Activated CD4-positive, alpha-beta T cell treated with anti-CD3 and anti-CD28 coated beads, Interleukin-2, amount 10 ng/mL, durations not matched to agents 24 days and 14 days (primary cell): Measurements from ENCODE around the gene BTF3L4. TPM values are rescaled to one million over a fixed set of nuclear protein-coding genes. Genes with fewer than 3 reads are reported as not detected.
"Not testable (repeated sequence)": the region's sequence is repeated elsewhere in the genome, so short reads cannot be mapped to it uniquely, and the experiment has no call there.

Experiments
- DNase-seq: peaks from one replicate; pipeline ENCODE4 v3.0.0; 2022
- H3K27ac Mint-ChIP-seq: one replicate; pipeline ENCODE4 v1.8.0; 2022; ENCODE audit warnings: mild to moderate bottlenecking, mixed read lengths
- H3K27me3 Mint-ChIP-seq: one replicate; pipeline ENCODE4 v1.8.0; 2022; ENCODE audit warnings: mixed read lengths
- H3K36me3 Mint-ChIP-seq: one replicate; pipeline ENCODE4 v1.8.0; 2022; ENCODE audit warnings: low read depth, mild to moderate bottlenecking, mixed read lengths
- H3K4me1 Mint-ChIP-seq: one replicate; pipeline ENCODE4 v1.8.0; 2021; ENCODE audit warnings: mixed read lengths
- H3K4me3 Mint-ChIP-seq: one replicate; pipeline ENCODE4 v1.8.0; 2022; ENCODE audit warnings: mild to moderate bottlenecking, moderate library complexity, mixed read lengths
- H3K9me3 Mint-ChIP-seq: one replicate; pipeline ENCODE4 v1.8.0; 2021; ENCODE audit warnings: mixed read lengths
- intact Hi-C: fragments of 100-400 bp; cut with micrococcal nuclease; formaldehyde crosslinking; loops from one replicate; pipeline ENCODE4 v1.15.1; 2023
- total RNA-seq: library from RNA; stranded (reverse); gene quantifications from 2 replicates; pipeline ENCODE4 v1.2.3, GENCODE V29; 2022

Gene BTF3L4
- total RNA-seq: 48.0 and 50.0 TPM in 2 replicates

DNA sequence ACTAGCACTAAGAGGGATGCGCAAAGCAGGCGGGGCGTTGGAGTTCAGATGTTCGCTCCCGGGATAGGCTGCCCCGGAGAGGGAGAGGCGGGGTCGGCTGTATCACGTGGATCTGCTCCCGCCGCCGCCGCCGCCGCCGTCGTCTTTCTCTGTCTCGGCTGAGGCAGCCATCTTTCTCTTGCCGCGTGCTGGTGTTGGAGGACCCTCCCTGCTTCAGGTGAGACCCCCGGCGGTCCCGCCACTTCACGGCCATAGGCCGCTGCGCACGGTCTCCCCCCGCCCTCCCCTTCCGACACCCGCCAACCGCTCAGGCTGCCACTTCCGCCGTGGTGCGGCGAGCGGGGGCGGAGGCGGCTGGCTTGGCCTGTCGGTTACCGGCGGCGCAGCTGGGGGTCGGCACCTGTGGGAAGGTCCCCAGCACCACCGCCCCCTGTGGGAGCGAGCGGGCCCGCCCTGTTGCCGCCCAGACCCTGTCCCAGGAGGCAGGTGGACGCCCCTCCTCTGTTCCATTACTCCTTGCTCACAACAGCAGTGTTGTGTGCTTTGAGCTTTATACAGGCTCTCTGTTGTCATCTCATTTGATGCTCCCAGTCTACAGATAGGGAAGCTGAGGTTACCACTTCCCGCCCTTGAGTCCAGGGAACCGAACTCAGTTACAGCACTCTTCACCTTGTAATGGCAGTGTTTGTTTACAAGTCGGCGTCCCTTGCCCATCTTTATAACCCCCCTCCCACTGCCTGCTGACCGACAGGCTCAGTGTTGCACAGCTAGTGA is at the start of gene BTF3L4:
Gene BTF3L4, plus strand, starts transcription at position 133 of the 774 bp plus-strand sequence. CDS start 3,553 bp downstream, outside the sequence.
- Mint-ChIP-seq H3K4me3 (peak within 1 kb of the TSS; percentile 92), H3K9me3 (no peaks in the 10 kb centered on the region), H3K36me3 (peaks cover 39% of the 10 kb centered on the region), H3K27ac (peak within 1 kb of the TSS; percentile 100), H3K4me1 (peaks cover 46% of the 10 kb centered on the region), H3K27me3 (no peaks in the 10 kb centered on the region)
- DNase-seq: peak; percentile 98
- intact Hi-C loops: loop anchor here (1.0 to 10.0 kb wide), 11 partner anchors 23 to 1271 kb away; partner anchors contain the start of genes CC2D1B, ECHDC2, EPS15 and GPX7

DNA sequence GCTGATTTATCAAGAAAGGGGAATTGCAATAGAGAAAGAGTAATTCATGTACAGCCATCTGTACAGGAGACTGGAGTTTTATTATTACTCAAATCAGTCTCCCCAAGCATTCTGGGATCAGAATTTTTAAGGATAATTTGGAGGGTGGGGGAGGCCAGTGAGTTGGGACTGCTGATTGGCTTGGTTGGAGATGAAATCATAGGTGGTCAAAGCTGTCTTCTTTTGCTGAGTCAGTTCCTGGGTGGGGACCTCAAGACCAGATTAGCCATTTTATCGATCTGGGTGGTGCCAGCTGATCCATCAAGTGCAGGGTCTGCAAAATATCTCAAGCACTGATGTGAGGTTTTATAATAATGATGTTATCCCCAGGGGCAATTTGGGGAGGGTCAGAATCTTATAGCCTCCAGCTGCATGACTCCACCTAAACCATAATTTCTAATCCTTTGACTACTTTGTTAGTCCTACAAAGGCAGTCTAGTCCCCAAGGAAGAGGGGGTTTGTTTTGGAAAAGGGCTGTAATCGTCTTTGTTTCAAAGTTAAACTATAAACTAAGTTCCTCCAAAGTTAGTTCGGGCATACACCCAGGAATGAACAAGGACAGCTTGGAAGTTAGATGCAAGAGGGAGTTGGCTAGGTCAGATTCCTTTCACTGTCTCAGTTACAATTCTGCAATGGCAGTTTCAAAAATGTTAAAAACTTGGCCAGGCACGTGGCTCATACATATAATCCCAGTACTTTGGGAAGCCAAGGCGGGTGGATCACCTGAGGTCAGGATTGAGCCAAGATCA is 48.7 kb upstream of the BTF3L4 start:
- no peaks in the 10 kb centered on the region for H3K36me3 Mint-ChIP-seq
- H3K27ac Mint-ChIP-seq: no peak overlapping the region
- no peaks in the 10 kb centered on the region for H3K9me3 Mint-ChIP-seq
- intact Hi-C loops: no loop called here
- no peak overlapping the region for H3K4me3 Mint-ChIP-seq
- peaks cover 28% of the 10 kb centered on the region for H3K27me3 Mint-ChIP-seq
- no peak for DNase-seq
- H3K4me1 Mint-ChIP-seq: no peaks in the 10 kb centered on the region

DNA sequence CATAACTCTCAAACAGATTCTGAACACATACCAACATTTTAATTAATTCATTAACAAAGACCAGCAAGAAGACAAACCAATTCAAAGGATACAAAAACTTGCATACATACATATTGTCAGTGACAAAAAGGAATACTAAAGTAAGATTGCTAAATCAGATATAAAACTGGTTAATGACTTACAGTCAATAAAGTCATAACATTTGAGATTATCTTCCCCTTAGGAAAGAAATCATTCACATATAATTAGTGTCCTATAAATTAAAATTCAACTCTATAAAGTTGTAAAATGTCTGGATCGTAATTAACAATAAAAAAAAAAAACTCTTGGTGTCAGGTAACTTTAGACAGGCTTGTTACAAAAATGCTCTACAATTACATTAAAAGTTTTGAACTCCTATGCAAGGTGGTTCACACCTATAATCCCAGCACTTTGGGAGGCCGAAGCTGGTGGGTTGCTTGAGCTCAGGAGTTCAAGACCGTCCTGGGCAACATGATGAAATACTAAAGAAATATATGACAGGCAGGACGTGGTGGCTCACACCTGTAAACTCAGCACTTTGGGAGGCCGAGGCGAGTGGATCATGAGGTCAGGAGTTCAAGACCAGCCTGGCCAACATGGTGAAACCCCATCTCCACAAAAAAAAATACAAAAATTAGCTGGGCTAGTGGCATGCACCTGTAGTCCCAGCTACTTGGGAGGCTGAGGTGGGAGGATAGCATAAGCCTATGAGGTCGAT is 47.9 kb upstream of the BTF3L4 start:
- no peak overlapping the region for H3K27ac Mint-ChIP-seq
- no peaks in the 10 kb centered on the region for H3K4me1 Mint-ChIP-seq
- intact Hi-C loops: no loop called here
- no peaks in the 10 kb centered on the region for H3K36me3 Mint-ChIP-seq
- H3K27me3 Mint-ChIP-seq: peaks cover 28% of the 10 kb centered on the region
- no peak overlapping the region for H3K4me3 Mint-ChIP-seq
- H3K9me3 Mint-ChIP-seq: no peaks in the 10 kb centered on the region
- DNase-seq: no peak

DNA sequence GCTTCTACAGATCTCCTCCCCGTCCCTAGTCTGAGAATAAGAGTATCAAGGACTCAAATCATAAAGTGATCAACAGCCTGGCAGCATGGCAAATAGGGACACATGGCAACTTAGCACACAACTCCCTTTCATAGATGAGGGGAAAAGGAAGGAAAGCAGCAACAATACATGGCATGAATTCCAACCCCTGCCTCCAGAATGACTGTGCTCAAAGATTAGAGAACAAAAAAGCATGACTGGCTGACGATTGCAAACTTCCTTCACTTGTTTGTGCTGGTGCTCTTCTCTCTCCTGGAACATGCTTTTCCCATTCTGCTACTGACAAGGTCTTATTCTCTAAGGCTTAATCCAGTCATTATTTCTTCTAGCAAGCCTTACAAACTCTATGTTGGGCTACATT is 34.0 kb upstream of the BTF3L4 start:
- Mint-ChIP-seq H3K36me3 (peaks cover 50% of the 10 kb centered on the region), H3K27ac (no peak overlapping the region), H3K4me3 (no peak overlapping the region), H3K4me1 (no peaks in the 10 kb centered on the region), H3K27me3 (no peaks in the 10 kb centered on the region), H3K9me3 (no peaks in the 10 kb centered on the region)
- intact Hi-C loops: no loop called here
- no peak for DNase-seq

DNA sequence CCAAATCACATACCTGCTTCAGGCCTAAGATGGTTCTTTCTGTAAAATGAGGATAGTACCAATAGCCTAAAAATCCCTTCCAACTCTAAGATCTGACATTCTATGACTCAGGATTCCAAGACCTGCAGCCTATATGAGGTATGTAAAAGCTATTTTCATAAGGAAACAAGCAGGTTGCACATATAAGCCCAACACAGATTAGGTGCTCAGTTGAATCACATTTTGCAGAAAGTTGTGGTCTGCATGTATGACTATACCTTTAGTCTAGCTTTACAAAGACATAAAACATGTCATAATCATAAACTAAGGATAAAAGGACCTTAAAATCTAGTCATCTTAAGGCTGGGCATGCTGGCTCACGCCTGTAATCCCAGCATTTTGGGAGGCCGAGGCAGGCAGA is 29.8 kb upstream of the BTF3L4 start:
- Mint-ChIP-seq H3K4me1 (peaks cover 10% of the 10 kb centered on the region), H3K27ac (no peak overlapping the region), H3K9me3 (no peaks in the 10 kb centered on the region), H3K4me3 (no peak overlapping the region), H3K27me3 (no peaks in the 10 kb centered on the region), H3K36me3 (peaks cover 51% of the 10 kb centered on the region)
- intact Hi-C loops: no loop called here
- no peak for DNase-seq

DNA sequence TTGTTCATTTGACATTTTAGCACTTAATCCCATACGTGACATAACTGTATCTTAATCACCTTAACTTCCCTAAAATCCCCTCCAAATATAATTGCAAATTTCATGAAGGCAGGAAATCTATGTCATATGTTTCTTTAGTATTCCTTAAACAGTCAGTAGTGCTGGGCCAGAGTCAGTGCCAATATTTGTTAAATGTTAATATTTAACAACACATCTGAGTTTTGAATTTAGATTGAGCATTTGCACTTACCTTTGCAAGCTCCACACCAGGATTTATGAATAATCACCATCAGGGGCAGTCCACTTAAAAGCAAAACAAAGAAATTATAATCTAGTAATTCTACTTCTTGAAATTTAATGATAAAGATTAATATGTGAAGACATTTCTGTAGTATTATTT is 27.8 kb upstream of the BTF3L4 start:
- Mint-ChIP-seq H3K4me1 (peaks cover 22% of the 10 kb centered on the region), H3K27ac (no peak overlapping the region), H3K4me3 (no peak overlapping the region), H3K36me3 (peaks cover 57% of the 10 kb centered on the region), H3K27me3 (no peaks in the 10 kb centered on the region), H3K9me3 (no peaks in the 10 kb centered on the region)
- intact Hi-C loops: no loop called here
- DNase-seq: no peak

DNA sequence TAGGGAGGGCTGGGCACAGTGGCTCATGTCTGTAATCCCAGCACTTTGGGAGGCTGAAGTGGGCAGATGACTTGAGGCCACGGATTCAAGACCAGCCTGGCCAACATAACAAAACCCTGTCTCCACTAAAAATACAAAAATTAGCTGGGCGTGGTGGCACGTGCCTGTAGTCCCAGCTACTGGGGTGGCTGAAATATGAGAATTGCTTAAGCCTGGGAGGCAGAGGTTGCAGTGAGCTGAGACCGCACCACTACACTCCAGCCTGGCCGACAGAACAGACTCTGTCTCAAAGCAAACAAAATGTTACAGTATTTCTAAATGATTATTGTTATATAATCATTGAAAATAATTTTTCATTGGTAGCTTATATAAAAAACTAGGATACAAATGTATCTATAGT is 27.3 kb upstream of the BTF3L4 start:
- H3K36me3 Mint-ChIP-seq: peaks cover 54% of the 10 kb centered on the region
- not testable (repeated sequence) for H3K9me3 Mint-ChIP-seq

DNA sequence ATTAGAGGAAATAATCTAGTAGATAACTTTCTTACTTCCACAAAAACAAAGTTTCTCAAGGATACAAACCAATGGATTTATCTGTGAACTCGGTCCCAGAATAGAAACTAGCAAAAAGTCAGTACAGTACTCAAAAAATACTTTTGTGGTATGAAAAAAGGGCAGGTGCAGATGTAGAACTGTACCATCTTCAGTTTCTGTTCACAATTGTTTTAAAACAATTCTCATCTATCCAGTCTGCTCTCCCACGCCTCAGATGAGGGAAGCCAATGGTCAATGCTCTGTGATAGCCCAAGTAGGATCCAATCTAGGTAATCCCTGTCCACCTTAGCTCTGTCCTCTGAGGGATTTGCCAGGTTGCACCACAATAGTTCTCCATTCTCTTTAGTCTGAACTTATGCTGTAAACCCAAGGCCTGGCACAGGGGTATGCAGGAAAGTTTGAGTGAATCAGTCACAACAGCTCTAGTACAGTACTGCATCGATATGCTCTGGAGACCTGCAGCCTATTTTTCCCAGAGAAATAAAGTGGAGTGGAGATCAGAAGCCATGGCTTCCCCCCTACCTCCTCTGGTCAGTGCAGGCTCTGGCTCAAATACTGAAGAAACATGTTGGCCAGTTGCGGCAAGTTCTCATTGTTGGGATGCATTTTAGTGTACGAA is 23.8 kb upstream of the BTF3L4 start:
- Mint-ChIP-seq H3K4me3 (peak overlapping the region; percentile 95), H3K4me1 (peaks cover 30% of the 10 kb centered on the region), H3K36me3 (peaks cover 39% of the 10 kb centered on the region), H3K27me3 (no peaks in the 10 kb centered on the region), H3K9me3 (peaks cover 3% of the 10 kb centered on the region), H3K27ac (peak overlapping the region; percentile 97)
- DNase-seq: peak; percentile 62
- intact Hi-C loops: no loop called here

More for the DNA sequence above, 27.3 kb upstream of the BTF3L4 start:
- H3K27me3 Mint-ChIP-seq, H3K4me3 Mint-ChIP-seq, H3K27ac Mint-ChIP-seq, DNase-seq, intact Hi-C loops: not testable (repeated sequence)
- peaks cover 25% of the 10 kb centered on the region for H3K4me1 Mint-ChIP-seq

DNA sequence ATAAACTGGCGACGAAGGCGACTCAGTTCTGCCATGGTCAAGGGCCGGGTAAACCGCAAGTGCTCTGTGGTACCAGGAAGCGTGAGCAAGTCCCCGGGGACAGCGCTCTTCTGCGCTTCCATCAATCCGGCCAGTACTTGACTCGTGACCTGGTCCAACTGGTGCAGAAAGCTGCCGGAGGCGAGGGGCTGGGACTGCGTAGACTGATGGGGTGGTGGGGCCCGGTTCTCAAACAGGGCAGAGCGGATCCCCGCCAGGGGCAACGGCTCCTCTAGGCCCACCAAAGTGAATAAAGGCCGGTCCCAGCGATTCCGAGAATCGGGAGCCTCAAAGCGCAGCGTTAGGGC is 23.3 kb upstream of the BTF3L4 start:
- peaks cover 3% of the 10 kb centered on the region for H3K9me3 Mint-ChIP-seq
- peaks cover 30% of the 10 kb centered on the region for H3K4me1 Mint-ChIP-seq
- peaks cover 37% of the 10 kb centered on the region for H3K36me3 Mint-ChIP-seq
- intact Hi-C loops: loop anchor here (1.0 kb wide), 1 partner anchor 24 kb away; the partner anchor contains the start of gene BTF3L4
- H3K27me3 Mint-ChIP-seq: no peaks in the 10 kb centered on the region
- peak overlapping the region; percentile 95 for H3K4me3 Mint-ChIP-seq
- H3K27ac Mint-ChIP-seq: peak overlapping the region; percentile 97
- DNase-seq: peak; percentile 70

DNA sequence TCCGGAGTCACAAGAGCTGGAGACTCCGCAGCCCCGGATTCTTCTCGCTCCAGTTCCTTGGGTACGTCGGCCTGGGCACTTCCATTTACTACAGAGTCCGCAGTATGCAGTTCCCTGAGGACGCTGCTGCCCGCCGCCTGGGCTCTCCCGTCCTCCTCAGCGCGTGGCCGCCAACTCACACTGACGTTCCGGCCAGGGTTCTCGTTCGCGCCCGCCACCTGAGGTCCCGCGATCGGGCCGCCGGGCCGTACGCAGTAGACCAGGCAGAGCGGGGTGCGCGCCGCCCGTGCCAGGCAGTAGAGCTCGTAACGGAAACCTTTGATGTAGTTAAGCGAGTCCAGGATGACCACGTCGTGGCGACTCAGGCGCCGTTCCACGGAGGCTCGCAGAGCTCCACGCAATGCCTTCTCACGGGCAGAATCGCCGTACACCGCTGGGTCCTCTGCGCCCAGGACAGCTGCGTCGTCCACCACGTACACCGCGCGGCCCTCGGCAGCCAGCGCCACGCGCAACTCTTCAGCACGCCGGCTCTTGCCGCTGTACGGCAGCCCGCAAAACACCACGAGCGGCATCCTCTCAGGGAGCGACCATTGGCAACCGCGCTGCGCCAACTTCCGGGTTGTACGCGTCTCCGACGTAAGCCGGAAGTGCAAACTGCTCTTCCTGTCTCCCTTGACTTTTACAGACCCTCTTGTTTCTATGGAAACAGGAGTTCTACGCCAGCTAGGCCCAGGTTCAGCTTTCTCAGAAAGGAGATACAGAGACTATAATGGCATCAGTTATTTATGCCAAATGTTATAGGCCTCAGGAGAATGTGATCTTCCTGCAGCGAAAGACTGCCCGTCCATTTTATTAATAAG is 22.7 kb upstream of the BTF3L4 start, which contains the start of gene KTI12:
Gene KTI12, minus strand, starts transcription at position 621 of the 860 bp plus-strand sequence. Its CDS starts 49 bp downstream, at position 572.
- H3K27me3 Mint-ChIP-seq: no peaks in the 10 kb centered on the region
- H3K4me3 Mint-ChIP-seq: peak within 1 kb of the TSS; percentile 95
- peaks cover 38% of the 10 kb centered on the region for H3K36me3 Mint-ChIP-seq
- peaks cover 30% of the 10 kb centered on the region for H3K4me1 Mint-ChIP-seq
- H3K27ac Mint-ChIP-seq: peak within 1 kb of the TSS; percentile 97
- peaks cover 3% of the 10 kb centered on the region for H3K9me3 Mint-ChIP-seq
- intact Hi-C loops: loop anchor here (1.0 kb wide), 1 partner anchor 23 kb away; the partner anchor contains the start of gene BTF3L4
- peak; percentile 96 for DNase-seq

DNA sequence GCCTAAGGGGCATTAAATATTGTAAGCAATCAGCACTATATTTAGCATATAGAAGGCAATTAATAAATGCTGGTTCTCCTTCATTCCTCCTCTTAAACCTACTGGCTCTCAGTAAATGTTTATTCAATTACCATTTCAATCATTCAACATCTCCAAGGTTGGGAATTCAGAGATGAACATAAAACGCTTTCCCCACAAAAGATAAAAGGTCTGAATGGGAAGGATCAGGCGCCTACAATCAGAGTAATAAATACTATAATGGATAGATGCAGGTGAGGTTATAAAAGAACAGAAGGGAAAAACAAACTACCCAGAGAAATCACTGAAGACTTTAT is 22.1 kb upstream of the BTF3L4 start:
- H3K27me3 Mint-ChIP-seq: no peaks in the 10 kb centered on the region
- H3K27ac Mint-ChIP-seq: peak overlapping the region; percentile 97
- intact Hi-C loops: no loop called here
- H3K4me1 Mint-ChIP-seq: peaks cover 30% of the 10 kb centered on the region
- peaks cover 39% of the 10 kb centered on the region for H3K36me3 Mint-ChIP-seq
- peak overlapping the region; percentile 95 for H3K4me3 Mint-ChIP-seq
- H3K9me3 Mint-ChIP-seq: peaks cover 3% of the 10 kb centered on the region
- no peak for DNase-seq

DNA sequence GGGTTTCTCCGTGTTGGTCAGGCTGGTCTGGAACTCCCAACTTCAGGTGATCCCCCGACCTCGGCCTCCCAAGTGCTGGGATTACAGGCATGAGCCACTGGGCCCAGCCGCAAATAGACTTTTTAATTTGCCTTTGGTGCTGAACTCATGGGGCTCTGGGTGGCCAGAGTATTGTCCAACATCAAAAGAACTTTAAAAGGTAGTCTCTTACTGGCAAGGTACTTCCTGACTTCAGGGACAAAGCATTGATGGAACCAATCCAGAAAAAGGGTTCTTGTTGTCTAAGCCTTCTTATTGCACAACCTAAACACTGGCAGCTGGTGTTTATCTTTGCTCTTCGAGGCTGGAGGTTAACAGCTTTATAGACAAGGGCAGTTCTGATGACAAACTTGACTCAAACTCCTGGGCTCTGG is 18.7 kb upstream of the BTF3L4 start:
- DNase-seq: no peak
- Mint-ChIP-seq H3K4me1 (peaks cover 9% of the 10 kb centered on the region), H3K9me3 (peaks cover 3% of the 10 kb centered on the region), H3K27ac (no peak overlapping the region), H3K36me3 (peaks cover 34% of the 10 kb centered on the region), H3K27me3 (no peaks in the 10 kb centered on the region), H3K4me3 (no peak overlapping the region)
- intact Hi-C loops: no loop called here
